HG03521 (cell line): ENCODE data around the gene KLHL21.
"Not testable (repeated sequence)": the region's sequence is repeated elsewhere in the genome, so short reads cannot be mapped to it uniquely, and the experiment has no call there.

Source experiments
- ATAC-seq: cut with Tn5 transposase; IDR thresholded peaks from one replicate; pipeline ENCODE4 v1.9.1; 2021; ENCODE audit warnings: mild to moderate bottlenecking, moderate library complexity; ENCODE audit not compliant: unreplicated experiment

Gene KLHL21

DNA sequence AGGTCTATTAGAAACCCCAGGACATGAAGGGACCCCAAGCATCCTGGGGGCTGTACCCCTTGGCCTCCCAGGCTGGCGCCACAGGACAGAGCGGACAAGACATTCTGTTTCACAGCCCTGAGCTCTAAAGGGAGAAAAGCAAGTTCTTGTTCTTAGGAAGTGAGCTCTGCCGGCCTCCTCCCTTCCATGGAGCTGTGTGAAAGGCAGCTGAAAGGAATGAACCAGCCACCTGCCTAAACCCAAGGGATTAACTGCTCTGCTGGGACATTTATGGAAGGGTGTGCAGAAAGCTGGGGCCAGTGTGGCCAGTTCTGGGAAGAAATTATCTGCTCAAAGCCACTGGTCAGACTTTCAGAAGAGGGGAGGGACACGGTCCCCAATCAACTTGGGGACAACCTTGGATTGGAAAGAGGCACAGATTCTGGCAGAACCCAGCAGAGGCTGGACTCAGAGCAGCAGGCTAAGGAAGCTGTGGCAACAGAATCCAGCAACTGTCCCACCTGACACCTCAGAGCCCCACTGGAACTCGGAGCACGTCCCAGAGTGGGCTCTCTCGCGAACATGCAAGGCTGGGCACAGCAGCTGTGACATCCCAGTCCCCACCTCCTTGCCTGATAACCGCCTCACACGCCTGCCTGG lies 2.1 kb downstream of the KLHL21 start:
- no peak for ATAC-seq

DNA sequence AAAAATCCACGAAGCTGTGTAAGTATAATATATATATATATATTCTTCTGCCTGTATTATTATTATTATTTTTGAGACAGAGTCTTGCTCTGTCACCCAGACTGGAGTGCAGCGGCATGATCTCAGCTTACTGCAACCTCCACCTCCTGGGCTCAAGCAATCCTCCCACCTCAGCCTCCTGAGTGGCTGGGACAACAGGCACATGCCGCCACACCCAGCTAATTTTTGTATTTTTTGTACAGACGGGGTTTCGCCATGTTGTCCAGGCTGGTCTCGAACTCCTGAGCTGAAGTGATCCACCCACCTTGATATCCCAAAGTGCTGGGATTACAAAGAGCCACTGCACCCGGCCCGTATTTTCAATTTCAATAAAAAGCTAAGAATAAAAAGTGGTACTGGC lies 2.7 kb downstream of the KLHL21 start:
- not testable (repeated sequence) for ATAC-seq

DNA sequence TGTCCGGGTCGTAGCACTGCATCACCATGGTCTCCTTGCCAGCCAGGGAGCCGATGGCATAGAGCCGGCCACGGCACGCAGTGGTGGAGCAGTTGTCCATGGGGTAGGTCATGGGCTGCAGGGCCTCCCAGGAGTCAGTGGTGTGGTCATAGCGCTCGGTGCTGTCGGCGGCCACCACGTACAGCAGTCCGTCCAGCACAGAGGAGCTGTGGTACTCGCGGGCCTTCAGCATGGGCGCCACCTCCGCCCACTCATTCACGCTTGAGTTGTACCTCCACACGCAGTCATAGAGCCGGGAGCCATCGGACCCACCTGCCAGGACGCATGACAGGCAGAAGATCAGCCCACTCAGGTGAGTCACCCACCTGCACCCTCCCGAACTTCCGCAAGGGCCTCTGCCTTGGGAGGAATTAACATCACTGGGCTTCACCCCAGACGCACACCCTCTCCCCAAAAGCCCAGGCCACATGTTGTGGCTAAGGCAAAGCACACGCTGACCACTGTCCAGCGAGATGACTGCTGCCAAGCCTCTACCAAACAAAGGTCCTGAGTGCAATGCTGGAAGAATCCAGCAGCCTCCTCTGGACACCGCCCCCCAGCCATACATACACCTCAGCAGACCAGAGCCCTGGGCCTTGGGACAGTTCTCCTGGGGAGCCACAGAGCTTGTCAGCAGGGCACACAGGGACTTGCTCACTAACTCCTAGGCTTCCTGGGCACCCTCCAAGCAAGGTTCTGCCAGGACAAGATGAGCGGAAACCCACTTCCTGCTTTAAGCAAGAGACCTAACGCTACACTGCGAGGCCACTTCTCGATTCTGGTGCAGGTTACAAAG lies 3.3 kb downstream of the KLHL21 start:
- ATAC-seq, result no peak

DNA sequence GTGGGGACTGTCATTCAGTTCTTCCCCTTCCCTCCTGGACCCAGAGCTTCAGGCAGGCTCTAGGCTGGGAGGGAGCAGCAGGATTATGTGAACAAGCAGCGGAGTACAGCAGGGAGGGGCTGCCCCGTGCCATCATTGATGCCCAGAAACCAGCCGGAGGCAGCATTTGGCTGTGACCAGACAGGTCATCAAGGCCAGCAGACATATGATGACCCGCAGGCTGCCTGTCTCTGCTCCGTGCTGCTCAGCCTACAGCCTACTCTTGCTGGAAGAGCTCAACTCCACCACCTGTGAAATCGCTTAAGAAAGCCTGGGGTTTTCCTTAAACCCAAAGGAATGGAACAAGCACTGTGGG lies 4.9 kb downstream of the KLHL21 start:
- ATAC-seq, result no peak

DNA sequence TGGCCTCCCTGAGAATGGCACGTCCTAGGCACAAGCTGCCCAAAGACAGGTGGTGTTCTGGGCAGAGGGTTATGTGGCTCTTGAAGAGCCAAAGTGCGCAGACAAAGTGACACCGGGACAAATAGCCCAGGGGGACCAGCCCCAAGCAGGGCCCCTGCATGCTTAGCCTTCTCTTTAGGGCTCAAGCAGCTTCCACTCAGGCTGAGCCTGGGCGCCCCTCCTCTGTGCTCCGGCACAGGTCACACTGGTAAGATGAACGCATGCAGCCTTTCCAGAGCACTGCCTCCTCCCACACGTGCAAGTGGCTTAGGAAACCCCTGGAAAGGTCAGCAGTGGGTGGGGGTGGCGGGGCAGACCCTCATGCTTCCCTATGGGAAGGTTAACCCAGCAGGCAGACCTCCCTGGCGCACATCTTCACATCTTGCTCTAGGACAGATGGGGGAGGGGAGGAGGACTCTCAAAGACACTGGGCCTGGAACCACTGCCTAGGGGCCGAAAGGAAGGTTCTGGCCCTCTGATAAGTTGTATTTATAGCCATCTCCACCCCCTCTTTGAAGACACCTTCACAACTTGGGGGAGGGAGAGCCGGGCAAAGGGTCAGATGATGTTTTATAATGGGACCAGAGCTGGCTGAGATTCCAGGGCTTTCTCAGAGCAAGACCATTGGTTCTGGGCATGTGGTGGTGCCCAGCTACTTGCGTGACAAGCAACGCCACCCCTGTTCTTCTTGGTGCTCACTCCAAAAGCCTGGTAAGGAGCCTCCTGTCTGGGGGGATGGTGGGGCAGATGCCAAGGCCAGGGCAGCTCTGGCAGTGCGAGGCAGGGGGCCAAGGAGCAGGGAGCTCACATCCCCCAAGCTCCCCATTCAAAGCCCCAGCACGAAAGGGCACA lies 5.5 kb downstream of the KLHL21 start:
- ATAC-seq, result no peak

DNA sequence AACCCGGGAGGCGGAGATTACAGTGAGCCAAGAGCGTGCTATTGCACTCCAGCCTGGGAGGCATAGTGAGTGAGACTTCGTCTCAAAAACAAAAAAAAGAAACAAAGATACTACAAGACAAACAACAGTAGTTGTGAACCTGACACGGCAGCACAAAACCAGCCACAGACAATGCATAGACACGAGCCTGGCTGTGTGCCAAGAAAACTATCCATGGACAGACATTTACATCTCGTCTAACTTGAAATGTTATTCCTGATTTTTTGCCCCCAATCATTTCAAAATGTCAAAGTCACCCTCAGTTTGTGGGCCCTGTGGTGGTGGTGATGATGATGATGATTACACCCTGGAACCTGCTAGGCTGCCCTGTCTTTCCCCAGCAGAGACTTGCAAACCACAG lies 6.3 kb downstream of the KLHL21 start:
- ATAC-seq, result no peak

DNA sequence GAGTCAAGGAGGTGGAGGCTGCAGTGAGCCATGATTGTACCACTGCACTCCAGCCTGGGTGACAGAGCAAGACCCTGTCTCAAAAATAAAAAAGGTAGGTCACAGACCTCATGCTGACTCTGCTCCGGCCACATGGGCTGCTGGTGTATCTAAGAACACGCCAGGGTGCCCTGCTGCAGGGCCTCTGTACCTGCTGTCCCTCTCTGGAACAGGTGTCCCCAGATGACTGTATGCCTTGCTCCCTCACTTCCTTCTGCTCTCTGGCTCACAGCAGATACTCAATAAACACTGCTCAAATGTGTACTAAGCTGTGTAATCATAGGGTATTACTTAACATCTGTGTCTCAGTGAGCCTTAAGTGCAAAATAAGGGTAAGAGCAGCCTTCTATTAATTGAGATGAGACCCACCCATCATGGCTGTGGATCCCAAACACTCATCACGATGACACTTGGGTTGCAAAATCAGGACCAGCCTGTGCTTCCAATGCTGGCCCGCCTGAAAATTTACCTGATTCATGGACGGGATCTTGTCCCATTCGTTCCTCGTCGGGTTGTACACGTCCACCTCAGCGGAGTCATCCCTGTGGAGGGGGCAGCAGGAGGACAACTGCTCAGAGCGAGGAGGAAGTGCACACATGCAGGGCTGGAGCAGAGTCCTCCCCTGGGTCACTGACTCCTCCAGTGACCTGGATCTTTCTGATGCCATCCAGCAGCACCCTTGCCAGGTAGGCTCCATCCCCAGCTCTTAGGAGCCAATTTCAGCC lies 7.5 kb downstream of the KLHL21 start:
- ATAC-seq, result no peak

DNA sequence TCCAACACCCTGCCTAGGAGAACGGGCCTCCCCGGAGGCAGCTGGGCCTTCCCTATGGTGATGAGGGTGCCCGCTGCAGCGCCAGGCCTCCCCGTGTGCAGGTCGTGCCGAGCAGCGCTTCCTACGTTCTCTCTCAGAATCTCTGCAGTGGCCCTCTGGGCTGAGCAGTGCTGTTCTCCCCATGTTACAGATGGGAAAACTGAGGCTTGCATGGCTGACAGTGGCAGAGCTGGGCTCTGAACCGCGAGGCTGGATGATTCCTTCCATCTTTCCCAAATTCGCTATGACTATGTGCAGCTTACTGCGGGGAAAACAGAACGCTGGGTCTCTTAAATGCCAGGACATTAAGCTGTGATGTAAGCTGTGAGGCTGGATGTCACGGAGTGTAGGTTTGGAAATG lies 8.9 kb downstream of the KLHL21 start:
- ATAC-seq, result no peak

DNA sequence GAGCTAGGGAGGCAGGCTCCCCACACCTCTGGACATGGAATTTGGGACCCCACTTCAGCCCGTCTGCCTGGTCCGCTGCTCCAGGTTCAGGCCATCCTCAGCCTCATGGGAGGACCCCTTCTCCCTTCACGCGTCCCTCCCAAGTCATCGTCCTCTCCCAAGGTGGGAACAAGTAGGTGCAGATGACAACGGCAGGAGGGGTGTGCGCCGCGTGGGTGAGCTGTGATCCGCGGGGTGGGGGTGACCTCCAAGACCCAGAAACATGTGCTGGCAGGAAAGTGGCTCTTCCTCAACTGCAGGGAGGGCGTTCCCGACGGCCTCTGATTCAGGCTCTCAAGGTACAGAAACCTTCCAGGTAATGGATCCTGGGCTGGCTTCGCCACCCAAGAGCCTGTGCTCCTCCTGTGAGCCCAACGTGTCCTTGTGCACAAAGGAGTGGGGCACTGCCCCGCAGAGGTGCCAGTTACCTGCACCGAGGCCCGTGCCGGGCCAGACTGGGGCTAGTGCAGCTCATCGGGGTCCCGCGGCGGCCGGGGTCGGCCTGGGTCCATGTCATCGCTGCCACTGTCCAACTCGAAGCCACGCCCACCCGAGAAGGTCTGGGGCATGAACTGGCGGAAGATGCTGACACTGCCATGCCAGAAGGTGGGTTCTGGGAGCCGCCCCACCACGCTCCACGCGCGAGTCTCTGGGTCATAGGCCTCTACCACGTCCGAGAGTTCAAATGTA lies 9.6 kb downstream of the KLHL21 start:
- no peak for ATAC-seq

DNA sequence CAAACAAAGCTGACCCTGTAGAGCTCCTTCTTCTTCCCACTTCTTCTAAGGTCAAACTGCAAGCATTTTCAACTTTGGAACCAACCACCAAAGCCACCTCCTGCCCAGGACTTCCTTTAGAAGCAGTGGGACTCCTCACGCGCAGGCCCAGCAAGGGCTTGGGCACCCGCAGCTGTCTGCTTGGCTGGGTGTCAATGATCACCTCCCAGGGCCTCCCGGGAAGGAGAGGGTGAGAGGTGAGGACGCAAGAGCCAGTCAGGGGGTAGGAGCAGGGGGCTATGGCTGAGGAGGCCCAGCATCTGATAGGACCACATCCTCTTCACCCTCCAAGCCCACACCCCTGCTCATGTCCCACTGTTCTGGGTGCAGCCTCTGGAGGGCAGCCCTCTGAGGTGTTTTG lies 10.2 kb downstream of the KLHL21 start:
- ATAC-seq, result no peak

DNA sequence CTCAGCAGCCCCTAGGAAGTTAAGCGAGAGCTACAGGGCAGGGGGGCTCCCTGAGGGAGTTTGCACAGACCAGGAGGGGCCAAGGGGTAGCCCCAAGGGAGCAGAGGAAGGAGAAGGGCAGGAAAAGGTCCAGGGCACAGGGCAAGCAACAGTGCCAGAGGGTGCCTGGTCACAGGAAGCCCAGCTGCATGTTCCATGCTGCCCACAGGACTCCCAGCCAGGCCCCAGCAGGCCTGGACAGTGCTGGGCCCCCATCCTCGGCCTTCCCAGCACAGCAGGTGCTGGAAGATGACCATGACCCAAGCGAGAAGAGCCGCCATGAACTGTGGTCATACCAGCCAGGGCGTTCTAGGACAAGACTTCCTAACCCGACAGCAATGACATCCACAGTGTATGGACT lies 11.0 kb downstream of the KLHL21 start:
- ATAC-seq, result no peak

DNA sequence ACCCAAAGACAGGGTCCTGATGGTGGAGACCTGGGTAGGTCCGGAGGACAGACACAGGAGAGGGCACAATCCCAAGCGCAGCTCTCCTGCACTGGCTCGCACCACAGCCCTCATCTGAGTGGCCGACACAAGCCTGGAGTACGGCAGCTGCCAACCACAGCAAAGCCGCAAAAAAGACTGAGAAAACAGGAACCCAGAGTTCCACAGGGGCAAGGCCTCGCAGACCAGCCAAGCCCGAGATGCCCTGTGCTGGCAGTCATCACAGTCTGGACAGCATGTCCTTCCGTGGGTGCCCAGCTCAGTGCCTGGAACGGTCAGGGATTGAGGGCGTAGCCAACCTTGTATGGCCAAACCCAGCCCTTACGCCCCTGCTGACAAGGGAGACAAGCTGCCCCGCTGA lies 11.4 kb downstream of the KLHL21 start:
- no peak for ATAC-seq

DNA sequence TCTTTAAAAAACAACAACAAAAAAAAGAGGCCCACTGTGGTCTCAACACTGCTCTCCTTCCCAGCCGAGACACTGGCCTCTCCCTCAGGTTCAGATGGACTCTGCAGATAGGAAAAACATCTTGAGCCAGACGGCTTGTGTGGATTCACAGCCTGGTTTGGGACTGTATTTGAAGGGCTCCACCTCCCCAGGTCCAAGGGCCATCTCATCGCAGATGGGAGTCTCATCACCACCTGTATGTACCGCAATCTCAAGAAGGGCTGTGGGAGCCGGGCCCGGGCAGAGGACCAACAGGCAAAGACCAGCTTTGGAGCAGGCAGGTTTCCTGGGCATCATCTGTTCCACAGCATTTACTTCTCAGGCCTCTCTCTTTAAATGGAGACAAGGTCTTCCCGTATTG lies 12.6 kb downstream of the KLHL21 start:
- ATAC-seq, result no peak

DNA sequence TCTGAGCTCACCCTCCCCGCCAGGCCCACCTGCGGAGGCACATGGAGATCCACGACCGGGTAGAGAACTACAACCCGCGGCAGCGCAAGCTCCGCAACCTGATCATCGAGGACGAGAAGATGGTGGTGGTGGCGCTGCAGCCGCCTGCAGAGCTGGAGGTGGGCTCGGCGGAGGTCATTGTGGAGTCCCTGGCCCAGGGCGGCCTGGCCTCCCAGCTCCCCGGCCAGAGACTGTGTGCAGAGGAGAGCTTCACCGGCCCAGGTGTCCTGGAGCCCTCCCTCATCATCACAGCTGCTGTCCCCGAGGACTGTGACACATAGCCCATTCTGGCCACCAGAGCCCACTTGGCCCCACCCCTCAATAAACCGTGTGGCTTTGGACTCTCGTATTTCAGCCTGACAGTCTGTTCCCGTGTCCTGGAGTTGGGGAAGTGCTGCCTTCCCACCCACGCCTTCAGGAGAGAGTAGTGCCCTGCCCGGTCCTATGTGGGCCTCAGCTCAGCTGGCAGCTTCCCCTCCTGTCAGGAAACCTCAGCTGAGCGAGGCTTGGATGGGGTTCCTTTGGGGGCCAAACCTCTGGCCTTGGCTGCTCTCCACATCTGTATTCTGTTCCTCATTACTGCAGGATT lies 13.7 kb downstream of the KLHL21 start:
- ATAC-seq, result no peak

DNA sequence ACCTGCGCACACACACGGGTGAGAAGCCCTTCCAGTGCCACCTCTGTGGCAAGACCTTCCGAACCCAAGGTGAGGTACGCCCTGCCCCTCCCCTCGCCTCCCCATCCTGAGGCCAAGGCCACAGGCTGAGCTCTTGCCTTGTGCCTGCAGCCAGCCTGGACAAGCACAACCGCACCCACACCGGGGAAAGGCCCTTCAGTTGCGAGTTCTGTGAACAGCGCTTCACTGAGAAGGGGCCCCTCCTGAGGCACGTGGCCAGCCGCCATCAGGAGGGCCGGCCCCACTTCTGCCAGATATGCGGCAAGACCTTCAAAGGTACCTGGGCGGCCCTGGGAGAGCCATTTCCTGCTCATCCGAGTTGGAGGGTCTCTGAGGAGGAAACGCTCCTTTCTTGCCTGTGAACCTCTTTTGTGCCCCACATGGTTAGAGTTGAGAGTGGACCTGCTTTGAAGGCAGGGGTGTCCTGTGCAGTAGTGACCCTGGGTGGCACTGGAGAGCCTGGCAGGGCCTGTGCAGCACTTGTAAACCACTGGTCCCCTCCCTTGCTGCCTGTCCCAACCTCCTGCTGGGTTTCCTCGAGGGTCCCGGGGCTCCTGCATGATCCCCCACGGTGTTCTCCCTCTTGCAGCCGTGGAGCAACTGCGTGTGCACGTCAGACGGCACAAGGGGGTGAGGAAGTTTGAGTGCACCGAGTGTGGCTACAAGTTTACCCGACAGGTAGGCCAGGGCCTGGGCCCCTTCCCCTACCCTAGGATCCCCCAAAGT lies 14.4 kb downstream of the KLHL21 start:
- ATAC-seq, result no peak

DNA sequence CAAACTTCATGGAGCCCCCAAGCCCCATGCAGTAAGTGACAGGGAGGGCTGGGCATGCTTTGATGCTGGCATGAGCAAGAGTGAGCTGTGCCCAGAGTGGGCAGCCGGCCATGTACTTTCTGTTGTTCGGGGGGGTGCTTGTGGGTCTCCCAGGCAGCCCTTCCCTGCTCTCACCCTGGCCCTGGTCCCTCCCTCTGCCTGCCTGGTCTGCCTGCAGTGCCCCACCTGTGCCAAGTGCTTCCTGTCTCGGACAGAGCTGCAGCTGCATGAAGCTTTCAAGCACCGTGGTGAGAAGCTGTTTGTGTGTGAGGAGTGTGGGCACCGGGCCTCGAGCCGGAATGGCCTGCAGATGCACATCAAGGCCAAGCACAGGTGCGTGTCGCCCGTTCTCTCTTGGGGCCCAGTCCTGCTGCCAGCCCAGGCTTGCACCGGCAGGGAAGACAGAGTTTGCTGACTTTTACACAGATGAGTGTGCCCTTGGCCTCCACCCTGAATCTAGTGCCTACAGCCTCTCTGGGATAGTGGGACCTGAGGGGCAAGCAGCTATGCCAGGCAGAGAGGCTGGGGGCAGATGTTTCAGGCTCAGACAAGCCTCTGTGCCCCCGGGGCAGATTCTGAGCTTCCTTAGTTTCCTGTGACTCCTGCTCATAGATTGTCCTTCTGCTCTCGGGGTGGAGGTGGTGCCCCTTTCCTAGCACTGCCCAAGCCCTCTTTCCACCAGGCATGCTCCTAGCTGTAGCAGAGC lies 15.2 kb downstream of the KLHL21 start:
- no peak for ATAC-seq

DNA sequence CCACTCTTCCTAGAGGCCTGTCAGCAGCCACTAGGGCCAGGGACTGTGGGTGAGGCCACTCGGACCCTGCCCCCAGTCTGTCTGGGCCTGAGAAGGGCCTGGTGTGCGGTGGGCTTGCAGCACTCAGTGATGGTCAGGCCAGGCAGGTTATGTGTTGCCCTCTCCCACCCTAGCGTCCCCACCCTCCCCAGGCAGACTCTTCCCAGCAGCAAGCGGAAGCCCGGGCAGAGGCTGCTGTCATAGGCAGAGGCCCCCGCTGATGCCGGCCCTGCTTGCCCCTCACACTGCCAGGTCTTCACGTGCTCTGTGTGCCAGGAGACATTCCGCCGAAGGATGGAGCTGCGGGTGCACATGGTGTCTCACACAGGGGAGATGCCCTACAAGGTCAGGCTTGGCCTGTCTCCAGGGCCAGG lies 16.3 kb downstream of the KLHL21 start:
- no peak for ATAC-seq

DNA sequence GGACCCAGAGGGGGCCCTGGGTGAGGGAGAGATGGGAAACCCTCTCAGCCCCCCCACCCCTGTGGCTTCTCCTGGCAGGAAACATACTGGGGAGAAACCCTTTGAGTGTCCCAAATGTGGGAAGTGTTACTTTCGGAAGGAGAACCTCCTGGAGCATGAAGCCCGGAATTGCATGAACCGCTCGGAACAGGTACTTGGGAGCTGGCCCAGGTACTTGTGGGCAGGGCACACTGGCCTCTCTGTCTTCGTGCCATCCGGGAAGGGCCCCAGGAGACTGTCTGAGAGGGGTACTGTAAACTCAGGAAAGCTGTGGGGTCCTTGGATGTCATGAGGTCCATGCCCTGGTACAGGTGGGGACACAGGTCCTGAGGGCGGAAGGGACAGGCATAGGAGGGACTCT lies 16.8 kb downstream of the KLHL21 start:
- no peak for ATAC-seq
